Keratinocyte (primary cell): ENCODE measurements around the gene KSR2. TPM values are rescaled to one million over a fixed set of nuclear protein-coding genes. Genes with fewer than 3 reads are reported as not detected.

Source experiments
- DNase-seq: peaks from one replicate; pipeline ENCODE4 v3.0.0-alpha.2; 2011; ENCODE audit warnings: low read depth, missing footprints, low spot score
- FAIRE-seq: peaks from 2 replicates; lab custom pipeline; 2011; peaks lifted over from hg19 to GRCh38; lab: Jason Lieb, UNC
- H2AFZ ChIP-seq: 2 replicates; pipeline ENCODE4 v1.6.0; 2012; ENCODE audit warnings: low read length, control low read depth, inconsistent platforms; ENCODE audit not compliant: control insufficient read depth
- H3K27ac ChIP-seq: 2 replicates; pipeline ENCODE4 v1.5.1; 2011; ENCODE audit warnings: low read length; ENCODE audit not compliant: control insufficient read depth, insufficient read depth
- H3K27me3 ChIP-seq: 3 replicates; pipeline ENCODE4 v1.6.0; 2011; ENCODE audit warnings: low read length; ENCODE audit not compliant: control insufficient read depth, insufficient read depth; ENCODE audit errors: extremely low read depth
- H3K36me3 ChIP-seq, 2 experiments: 2 replicates in 1 of 2; 3 replicates in 1 of 2; pipeline ENCODE4 v1.5.1; 2011; ENCODE audit warnings: low read length in 2 of 2, mild to moderate bottlenecking in 1 of 2; ENCODE audit not compliant: control insufficient read depth in 2 of 2, insufficient read depth in 2 of 2; ENCODE audit errors: extremely low read depth in 1 of 2
- H3K4me1 ChIP-seq: 3 replicates; pipeline ENCODE4 v1.5.1; 2011; ENCODE audit warnings: low read length; ENCODE audit not compliant: control insufficient read depth, insufficient read depth; ENCODE audit errors: extremely low read depth
- H3K4me2 ChIP-seq: 3 replicates; pipeline ENCODE4 v1.6.0; 2011; ENCODE audit warnings: low read depth, low read length; ENCODE audit not compliant: control insufficient read depth, insufficient read depth; ENCODE audit errors: extremely low read depth
- H3K4me3 ChIP-seq, 3 experiments: fragments of 200-600 bp in 1 of 3; sonication (generic) in 1 of 3; 2 replicates in 2 of 3; 3 replicates in 1 of 3; pipeline ENCODE4 v1.5.1; 2011 to 2016; ENCODE audit warnings: low read length in 3 of 3, mild to moderate bottlenecking in 3 of 3, control low read depth in 2 of 3, inconsistent platforms in 1 of 3, low read depth in 1 of 3, mixed read lengths in 1 of 3, mixed run types in 1 of 3, moderate library complexity in 1 of 3; ENCODE audit not compliant: control insufficient read depth in 2 of 3, insufficient read depth in 2 of 3; ENCODE audit errors: extremely low read depth in 1 of 3
- H3K79me2 ChIP-seq: 2 replicates; pipeline ENCODE4 v1.6.0; 2012; ENCODE audit warnings: low read length; ENCODE audit not compliant: control insufficient read depth, insufficient read depth
- H3K9ac ChIP-seq: 3 replicates; pipeline ENCODE4 v1.6.0; 2011; ENCODE audit warnings: low read length; ENCODE audit not compliant: control insufficient read depth, insufficient read depth; ENCODE audit errors: extremely low read depth
- H3K9me1 ChIP-seq: 3 replicates; pipeline ENCODE4 v1.6.0; 2011; ENCODE audit warnings: low read length; ENCODE audit not compliant: control insufficient read depth, insufficient read depth; ENCODE audit errors: extremely low read depth
- H3K9me3 ChIP-seq: 2 replicates; pipeline ENCODE4 v1.5.1; 2012; ENCODE audit warnings: low read depth, low read length; ENCODE audit not compliant: control insufficient read depth
- H4K20me1 ChIP-seq: 3 replicates; pipeline ENCODE4 v1.6.0; 2011; ENCODE audit warnings: low read length; ENCODE audit not compliant: control insufficient read depth, insufficient read depth; ENCODE audit errors: extremely low read depth
- CTCF ChIP-seq, 3 experiments: IDR thresholded peaks in 1 of 3; conservative IDR thresholded peaks in 1 of 3; optimal IDR thresholded peaks in 1 of 3; 2 replicates in 2 of 3; 3 replicates in 1 of 3; pipeline versions ENCODE3 to v1.5.1; 2011; ENCODE audit warnings: low read length in 3 of 3, mild to moderate bottlenecking in 3 of 3, moderate library complexity in 2 of 3, control low read depth in 1 of 3, inconsistent platforms in 1 of 3; ENCODE audit not compliant: insufficient read depth in 2 of 3; ENCODE audit errors: extremely low read depth in 1 of 3
- EZH2 ChIP-seq: IDR thresholded peaks from one replicate; pipeline ENCODE4 v1.6.1; 2012; ENCODE audit warnings: inconsistent platforms, mild to moderate bottlenecking, low read length, moderate library complexity
- dilution Hi-C: fragments of 300-500 bp; cut with MboI; formaldehyde crosslinking; loops from one replicate; pipeline ENCODE4 v1.7.0; 2020; ENCODE audit warnings: low sequenced_read_pairs; ENCODE audit not compliant: extremely low pct_ligation_motif_present
- polyA plus RNA-seq, 5 experiments: library from polyadenylated mRNA; depleted of rRNA in 3 of 5; stranded (reverse) in 3 of 5; stranded (forward) in 1 of 5; unstranded in 1 of 5; fragments of >200 nt; gene quantifications; 1 replicate in 1 of 5; 2 replicates in 3 of 5; 3 replicates in 1 of 5; pipeline versions ENCODE4 v1.2.1 to v1.2.3, GENCODE V29; 2011 to 2012; ENCODE audit warnings: missing spikeins in 2 of 5, low read depth in 1 of 5, low replicate concordance in 1 of 5

KSR2 gene
- polyA plus RNA-seq, 1 donor (not counting 4 experiments of a cell fraction or from before 2014, with no cell fraction given): 0.01 TPM

GRCh38 chr12:117501076-117501869 lies 467.5 kb downstream of the KSR2 start:
- no peak for FAIRE-seq

GRCh38 chr12:117499759-117500485 lies 468.9 kb downstream of the KSR2 start:
- H3K27ac ChIP-seq: no peak overlapping the region
- no peak overlapping the region for H3K4me3 ChIP-seq
- no peaks in the 10 kb centered on the region for H3K79me2 ChIP-seq
- no peaks in the 10 kb centered on the region for H3K27me3 ChIP-seq
- H3K4me2 ChIP-seq: no peak overlapping the region
- H4K20me1 ChIP-seq: no peaks in the 10 kb centered on the region
- no peak for DNase-seq
- no peaks in the 10 kb centered on the region for H3K4me1 ChIP-seq
- FAIRE-seq: no peak
- H3K9me3 ChIP-seq: no peaks in the 10 kb centered on the region
- dilution Hi-C loops: no loop called here
- no peak for TF ChIP-seq CTCF (optimal IDR thresholded peaks at IDR 0.05 in 1 of 3, IDR thresholded peaks at IDR 0.05 in 1 of 3, conservative IDR thresholded peaks at IDR 0.05 in 1 of 3; ENCODE audit: extremely low read depth in 1 of 3, insufficient read depth in 2 of 3, low read length in 3 of 3)
- TF ChIP-seq EZH2: no peak
- H3K9me1 ChIP-seq: no peaks in the 10 kb centered on the region
- no peaks in the 10 kb centered on the region for H3K36me3 ChIP-seq
- H3K9ac ChIP-seq: no peak overlapping the region
- no peak overlapping the region for H2AFZ ChIP-seq

More at GRCh38 chr12:117501076-117501869, 467.5 kb downstream of the KSR2 start:
- no peak overlapping the region for H2AFZ ChIP-seq
- H3K4me3 ChIP-seq: no peak overlapping the region
- no peaks in the 10 kb centered on the region for H3K27me3 ChIP-seq
- H3K36me3 ChIP-seq: no peaks in the 10 kb centered on the region
- H3K9me1 ChIP-seq: no peaks in the 10 kb centered on the region
- H3K9ac ChIP-seq: no peak overlapping the region
- no peaks in the 10 kb centered on the region for H3K9me3 ChIP-seq
- no peak overlapping the region for H3K4me2 ChIP-seq
- dilution Hi-C loops: no loop called here
- H3K79me2 ChIP-seq: no peaks in the 10 kb centered on the region
- H3K4me1 ChIP-seq: no peaks in the 10 kb centered on the region
- DNase-seq: no peak
- no peak overlapping the region for H3K27ac ChIP-seq
- H4K20me1 ChIP-seq: no peaks in the 10 kb centered on the region
- TF ChIP-seq CTCF (optimal IDR thresholded peaks at IDR 0.05 in 1 of 3, IDR thresholded peaks at IDR 0.05 in 1 of 3, conservative IDR thresholded peaks at IDR 0.05 in 1 of 3; ENCODE audit: extremely low read depth in 1 of 3, insufficient read depth in 2 of 3, low read length in 3 of 3): no peak
- no peak for TF ChIP-seq EZH2
